Measurements from ENCODE around the gene NBEAL2.
A peak's percentile ranks its signal among the peaks of the same experiment; 100 is the strongest.

NBEAL2 gene

GRCh38 chr3:47041114-47041513 is 61.6 kb downstream of the NBEAL2 start:
- H3K4me3 ChIP-seq (ENCODE audit: low read depth, low read length) = no peak overlapping the region
- peaks cover 76% of the 10 kb centered on the region for H3K36me3 ChIP-seq
- no peak for TF ChIP-seq CTCF (IDR thresholded peaks at IDR 0.05; ENCODE audit: low read depth, low read length)
- no peaks in the 10 kb centered on the region for H3K27me3 ChIP-seq (ENCODE audit: insufficient read depth, low read depth, severe bottlenecking)
- no peak for DNase-seq
- H3K9me3 ChIP-seq (ENCODE audit: severe bottlenecking) = no peaks in the 10 kb centered on the region
- H3K27ac ChIP-seq = no peak overlapping the region

GRCh38 chr3:47042231-47042791 is 62.8 kb downstream of the NBEAL2 start:
- Histone ChIP-seq H3K36me3 (peaks cover 71% of the 10 kb centered on the region), H3K4me3 (ENCODE audit: low read depth, low read length) (no peak overlapping the region), H3K27ac (no peak overlapping the region), H3K9me3 (ENCODE audit: severe bottlenecking) (no peaks in the 10 kb centered on the region), H3K27me3 (ENCODE audit: insufficient read depth, low read depth, severe bottlenecking) (no peaks in the 10 kb centered on the region)
- no peak for DNase-seq
- TF ChIP-seq CTCF (IDR thresholded peaks at IDR 0.05; ENCODE audit: low read depth, low read length) = no peak

GRCh38 chr3:47047069-47047468 is 67.6 kb downstream of the NBEAL2 start:
- DNase-seq = no peak
- H3K36me3 ChIP-seq = peaks cover 34% of the 10 kb centered on the region
- H3K27me3 ChIP-seq (ENCODE audit: insufficient read depth, low read depth, severe bottlenecking) = no peaks in the 10 kb centered on the region
- no peaks in the 10 kb centered on the region for H3K9me3 ChIP-seq (ENCODE audit: severe bottlenecking)
- no peak for TF ChIP-seq CTCF (IDR thresholded peaks at IDR 0.05; ENCODE audit: low read depth, low read length)
- H3K4me3 ChIP-seq (ENCODE audit: low read depth, low read length) = no peak overlapping the region
- H3K27ac ChIP-seq = peak overlapping the region; percentile 10; the same call in 1 of the 2 replicates

- Histone ChIP-seq H3K4me3 (ENCODE audit: low read depth, low read length) (no peak overlapping the region), H3K27me3 (ENCODE audit: insufficient read depth, low read depth, severe bottlenecking) (no peaks in the 10 kb centered on the region), H3K9me3 (ENCODE audit: severe bottlenecking) (no peaks in the 10 kb centered on the region), H3K27ac (no peak overlapping the region), H3K36me3 (peaks cover 28% of the 10 kb centered on the region)
- DNase-seq = no peak
- no peak for TF ChIP-seq CTCF (IDR thresholded peaks at IDR 0.05; ENCODE audit: low read depth, low read length)
Measured at GRCh38 chr3:47047673-47048072, 68.2 kb downstream of the NBEAL2 start.

GRCh38 chr3:47054412-47054811 is 74.9 kb downstream of the NBEAL2 start:
- peaks cover 13% of the 10 kb centered on the region for H3K36me3 ChIP-seq
- no peak for DNase-seq
- H3K27ac ChIP-seq = no peak overlapping the region
- TF ChIP-seq CTCF (IDR thresholded peaks at IDR 0.05; ENCODE audit: low read depth, low read length) = no peak
- H3K27me3 ChIP-seq (ENCODE audit: insufficient read depth, low read depth, severe bottlenecking) = no peaks in the 10 kb centered on the region
- H3K4me3 ChIP-seq (ENCODE audit: low read depth, low read length) = no peak overlapping the region
- no peaks in the 10 kb centered on the region for H3K9me3 ChIP-seq (ENCODE audit: severe bottlenecking)

GRCh38 chr3:47056705-47057104 is 77.2 kb downstream of the NBEAL2 start:
- DNase-seq = no peak
- no peak overlapping the region for H3K4me3 ChIP-seq (ENCODE audit: low read depth, low read length)
- no peak overlapping the region for H3K27ac ChIP-seq
- H3K36me3 ChIP-seq = peaks cover 27% of the 10 kb centered on the region
- no peak for TF ChIP-seq CTCF (IDR thresholded peaks at IDR 0.05; ENCODE audit: low read depth, low read length)
- no peaks in the 10 kb centered on the region for H3K27me3 ChIP-seq (ENCODE audit: insufficient read depth, low read depth, severe bottlenecking)
- no peaks in the 10 kb centered on the region for H3K9me3 ChIP-seq (ENCODE audit: severe bottlenecking)
